HepG2 (cell line): Measurements from ENCODE around the gene CFAP300.

Experiments used
- CHD4 ChIP-seq: fragments of 200-600 bp; sonication (generic); IDR thresholded peaks from 2 replicates; pipeline ENCODE4 v1.7.0; 2017; ENCODE audit warnings: mild to moderate bottlenecking, low read length, borderline replicate concordance
- CREM ChIP-seq, 2 experiments: sonication (generic) in 1 of 2; formaldehyde crosslinking in 1 of 2; IDR thresholded peaks; 2 replicates each; pipeline versions ENCODE4 v1.4.0 to v1.6.1; 2016 to 2020; ENCODE audit warnings: antibody characterized with exemption in 1 of 2, mild to moderate bottlenecking in 1 of 2, missing genetic modification reagents in 1 of 2
- EZH2 ChIP-seq: conservative IDR thresholded peaks from 2 replicates; pipeline ENCODE4 v1.6.1; 2012; ENCODE audit warnings: mild to moderate bottlenecking, low read depth, low read length, moderate library complexity
- NFATC3 ChIP-seq: sonication (generic); formaldehyde crosslinking; IDR thresholded peaks from 2 replicates; pipeline ENCODE4 v1.5.1; 2020; ENCODE audit warnings: mild to moderate bottlenecking, missing genetic modification reagents
- PPARG ChIP-seq: conservative IDR thresholded peaks from 2 replicates; pipeline ENCODE4 v1.6.1; 2016; ENCODE audit warnings: missing biosample characterization, missing genetic modification reagents
- SUZ12 ChIP-seq: fragments of 150-350 bp; IDR thresholded peaks from 2 replicates; pipeline ENCODE4 v1.6.1; 2014; ENCODE audit warnings: low read depth, low read length
- TCF7L2 ChIP-seq: IDR thresholded peaks from 2 replicates; pipeline ENCODE4 v1.6.1; 2011; ENCODE audit warnings: mild to moderate bottlenecking, low read depth, low read length, moderate library complexity
- ZNF562 ChIP-seq: sonication (generic); formaldehyde crosslinking; IDR thresholded peaks from 2 replicates; pipeline ENCODE4 v1.8.0; 2022; ENCODE audit warnings: missing genetic modification reagents, borderline replicate concordance
- TF ChIP-seq, protein P1 (sequence below): sonication (generic); formaldehyde crosslinking; IDR thresholded peaks from 2 replicates; pipeline ENCODE4 v1.4.0; 2020; ENCODE audit warnings: mild to moderate bottlenecking, missing genetic modification reagents, borderline replicate concordance
- TF ChIP-seq, protein P2 (sequence below): sonication (generic); formaldehyde crosslinking; IDR thresholded peaks from 2 replicates; pipeline ENCODE4 v1.9.0; 2021; ENCODE audit warnings: missing genetic modification reagents, borderline replicate concordance

GRCh38 chr11:102121329-102121728 lies 74.1 kb downstream of the CFAP300 start:
- TF ChIP-seq PPARG: no peak
- TF ChIP-seq CREM (IDR thresholded peaks at IDR 0.05): no peak
- no peak for TF ChIP-seq CREM (CRISPR knock-in tag; IDR thresholded peaks at IDR 0.05)
- no peak for TF ChIP-seq CHD4
- TF ChIP-seq, protein P1, sequence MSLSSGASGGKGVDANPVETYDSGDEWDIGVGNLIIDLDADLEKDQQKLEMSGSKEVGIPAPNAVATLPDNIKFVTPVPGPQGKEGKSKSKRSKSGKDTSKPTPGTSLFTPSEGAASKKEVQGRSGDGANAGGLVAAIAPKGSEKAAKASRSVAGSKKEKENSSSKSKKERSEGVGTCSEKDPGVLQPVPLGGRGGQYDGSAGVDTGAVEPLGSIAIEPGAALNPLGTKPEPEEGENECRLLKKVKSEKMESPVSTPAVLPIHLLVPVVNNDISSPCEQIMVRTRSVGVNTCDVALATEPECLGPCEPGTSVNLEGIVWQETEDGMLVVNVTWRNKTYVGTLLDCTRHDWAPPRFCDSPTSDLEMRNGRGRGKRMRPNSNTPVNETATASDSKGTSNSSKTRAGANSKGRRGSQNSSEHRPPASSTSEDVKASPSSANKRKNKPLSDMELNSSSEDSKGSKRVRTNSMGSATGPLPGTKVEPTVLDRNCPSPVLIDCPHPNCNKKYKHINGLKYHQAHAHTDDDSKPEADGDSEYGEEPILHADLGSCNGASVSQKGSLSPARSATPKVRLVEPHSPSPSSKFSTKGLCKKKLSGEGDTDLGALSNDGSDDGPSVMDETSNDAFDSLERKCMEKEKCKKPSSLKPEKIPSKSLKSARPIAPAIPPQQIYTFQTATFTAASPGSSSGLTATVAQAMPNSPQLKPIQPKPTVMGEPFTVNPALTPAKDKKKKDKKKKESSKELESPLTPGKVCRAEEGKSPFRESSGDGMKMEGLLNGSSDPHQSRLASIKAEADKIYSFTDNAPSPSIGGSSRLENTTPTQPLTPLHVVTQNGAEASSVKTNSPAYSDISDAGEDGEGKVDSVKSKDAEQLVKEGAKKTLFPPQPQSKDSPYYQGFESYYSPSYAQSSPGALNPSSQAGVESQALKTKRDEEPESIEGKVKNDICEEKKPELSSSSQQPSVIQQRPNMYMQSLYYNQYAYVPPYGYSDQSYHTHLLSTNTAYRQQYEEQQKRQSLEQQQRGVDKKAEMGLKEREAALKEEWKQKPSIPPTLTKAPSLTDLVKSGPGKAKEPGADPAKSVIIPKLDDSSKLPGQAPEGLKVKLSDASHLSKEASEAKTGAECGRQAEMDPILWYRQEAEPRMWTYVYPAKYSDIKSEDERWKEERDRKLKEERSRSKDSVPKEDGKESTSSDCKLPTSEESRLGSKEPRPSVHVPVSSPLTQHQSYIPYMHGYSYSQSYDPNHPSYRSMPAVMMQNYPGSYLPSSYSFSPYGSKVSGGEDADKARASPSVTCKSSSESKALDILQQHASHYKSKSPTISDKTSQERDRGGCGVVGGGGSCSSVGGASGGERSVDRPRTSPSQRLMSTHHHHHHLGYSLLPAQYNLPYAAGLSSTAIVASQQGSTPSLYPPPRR (CRISPR knock-in tag): no peak
- TF ChIP-seq SUZ12: no peak
- no peak for TF ChIP-seq TCF7L2
- no peak for TF ChIP-seq ZNF562 (CRISPR knock-in tag)
- TF ChIP-seq EZH2: no peak
- TF ChIP-seq, protein P2, sequence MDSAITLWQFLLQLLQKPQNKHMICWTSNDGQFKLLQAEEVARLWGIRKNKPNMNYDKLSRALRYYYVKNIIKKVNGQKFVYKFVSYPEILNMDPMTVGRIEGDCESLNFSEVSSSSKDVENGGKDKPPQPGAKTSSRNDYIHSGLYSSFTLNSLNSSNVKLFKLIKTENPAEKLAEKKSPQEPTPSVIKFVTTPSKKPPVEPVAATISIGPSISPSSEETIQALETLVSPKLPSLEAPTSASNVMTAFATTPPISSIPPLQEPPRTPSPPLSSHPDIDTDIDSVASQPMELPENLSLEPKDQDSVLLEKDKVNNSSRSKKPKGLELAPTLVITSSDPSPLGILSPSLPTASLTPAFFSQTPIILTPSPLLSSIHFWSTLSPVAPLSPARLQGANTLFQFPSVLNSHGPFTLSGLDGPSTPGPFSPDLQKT (CRISPR knock-in tag): no peak
- TF ChIP-seq NFATC3: no peak
